ENCODE data around the gene BCORL1.

Gene BCORL1

GRCh38 chrX:130098210-130098552 lies 115.7 kb downstream of the BCORL1 start:
- no peak for FAIRE-seq

- no peak for FAIRE-seq
Observed at GRCh38 chrX:130100180-130100579, 117.7 kb downstream of the BCORL1 start.

GRCh38 chrX:130103605-130104004 lies 121.2 kb downstream of the BCORL1 start:
- no peak for FAIRE-seq

- no peak for FAIRE-seq
Observed at GRCh38 chrX:130105244-130105643, 122.8 kb downstream of the BCORL1 start.

GRCh38 chrX:130106071-130106470 lies 123.6 kb downstream of the BCORL1 start:
- FAIRE-seq: no peak
